Neuronal stem cell (in vitro differentiated cells): ENCODE results near the gene AP1S1. TPM values are rescaled to one million over a fixed set of nuclear protein-coding genes. Genes with fewer than 3 reads are reported as not detected.
"Not testable (repeated sequence)": the region's sequence is repeated elsewhere in the genome, so short reads cannot be mapped to it uniquely, and the experiment has no call there.

ENCODE experiments used
- DNase-seq: peaks from one replicate; pipeline ENCODE4 v3.0.0-alpha.2; 2013; ENCODE audit warnings: low spot score
- H2AFZ ChIP-seq: one replicate; pipeline ENCODE4 v1.6.1; 2013; ENCODE audit warnings: mild to moderate bottlenecking, low read length, inconsistent platforms
- H2AK5ac ChIP-seq: 2 replicates; pipeline ENCODE4 v1.6.1; 2013; ENCODE audit warnings: low read depth, mild to moderate bottlenecking, inconsistent platforms, low read length, moderate library complexity, mixed read lengths
- H2BK120ac ChIP-seq: 2 replicates; pipeline ENCODE4 v1.6.1; 2013; ENCODE audit warnings: low read depth, mild to moderate bottlenecking, inconsistent platforms, low read length, moderate library complexity, mixed read lengths
- H2BK12ac ChIP-seq: one replicate; pipeline ENCODE4 v1.6.1; 2013; ENCODE audit warnings: low read length, inconsistent platforms
- H2BK15ac ChIP-seq: 2 replicates; pipeline ENCODE4 v1.6.1; 2013; ENCODE audit warnings: mild to moderate bottlenecking, low read length, inconsistent platforms, mixed read lengths
- H2BK5ac ChIP-seq: one replicate; pipeline ENCODE4 v1.6.1; 2013; ENCODE audit warnings: inconsistent platforms, mild to moderate bottlenecking, low read length, moderate library complexity
- H3K14ac ChIP-seq: one replicate; pipeline ENCODE4 v1.6.1; 2013; ENCODE audit warnings: low read length, inconsistent platforms
- H3K18ac ChIP-seq: 2 replicates; pipeline ENCODE4 v1.6.1; 2013; ENCODE audit warnings: low read length, inconsistent platforms
- H3K23ac ChIP-seq: 2 replicates; pipeline ENCODE4 v1.6.1; 2013; ENCODE audit warnings: low read depth, mild to moderate bottlenecking, mixed read lengths, low read length, inconsistent platforms; ENCODE audit not compliant: poor library complexity
- H3K27ac ChIP-seq: replicated peaks from 3 replicates; pipeline ENCODE4 v1.5.1; 2013; ENCODE audit warnings: low read length, inconsistent platforms
- H3K27me3 ChIP-seq, 3 experiments: 2 replicates each; pipeline ENCODE4 v1.6.1; 2013; ENCODE audit warnings: low read length in 3 of 3, mild to moderate bottlenecking in 2 of 3, inconsistent platforms in 1 of 3, low read depth in 1 of 3, mixed read lengths in 1 of 3, moderate library complexity in 1 of 3; ENCODE audit not compliant: control insufficient read depth in 3 of 3, insufficient read depth in 3 of 3
- H3K36me3 ChIP-seq, 2 donors: replicated peaks in 1 of 2; 2 replicates each; pipeline ENCODE4 v1.6.1; 2013; ENCODE audit warnings: low read length in 2 of 2; ENCODE audit not compliant: control insufficient read depth in 2 of 2, insufficient read depth in 2 of 2
- H3K4ac ChIP-seq: 2 replicates; pipeline ENCODE4 v1.6.1; 2013; ENCODE audit warnings: inconsistent platforms, mild to moderate bottlenecking, low read length, moderate library complexity
- H3K4me1 ChIP-seq, 2 donors: 1 replicate in 1 of 2; 2 replicates in 1 of 2; pipeline ENCODE4 v1.6.1; 2013; ENCODE audit warnings: low read length in 2 of 2, low read depth in 1 of 2; ENCODE audit not compliant: control insufficient read depth in 2 of 2, insufficient read depth in 1 of 2
- H3K4me2 ChIP-seq: one replicate; pipeline ENCODE4 v1.6.1; 2013; ENCODE audit warnings: mild to moderate bottlenecking, low read length, inconsistent platforms; ENCODE audit not compliant: insufficient read depth, poor library complexity, severe bottlenecking
- H3K4me3 ChIP-seq, 2 donors: 2 replicates each; pipeline ENCODE4 v1.5.1; 2013; ENCODE audit warnings: low read length in 2 of 2, mild to moderate bottlenecking in 2 of 2, inconsistent platforms in 1 of 2, moderate library complexity in 1 of 2
- H3K79me1 ChIP-seq: one replicate; pipeline ENCODE4 v1.6.1; 2013; ENCODE audit warnings: low read depth, mild to moderate bottlenecking, inconsistent platforms, low read length, moderate library complexity
- H3K9ac ChIP-seq: one replicate; pipeline ENCODE4 v1.6.1; 2013; ENCODE audit warnings: mild to moderate bottlenecking, low read depth, low read length, inconsistent platforms; ENCODE audit not compliant: poor library complexity
- H3K9me3 ChIP-seq, 2 donors: replicated peaks in 1 of 2; 2 replicates each; pipeline versions ENCODE3 to v1.6.1; 2013; ENCODE audit warnings: low read length in 2 of 2, mild to moderate bottlenecking in 2 of 2, inconsistent platforms in 1 of 2, low read depth in 1 of 2, mixed read lengths in 1 of 2, moderate library complexity in 1 of 2; ENCODE audit not compliant: control insufficient read depth in 2 of 2, insufficient read depth in 1 of 2
- H4K8ac ChIP-seq: one replicate; pipeline ENCODE4 v1.6.1; 2013; ENCODE audit warnings: low read depth, mild to moderate bottlenecking, inconsistent platforms, low read length, moderate library complexity
- H4K91ac ChIP-seq: one replicate; pipeline ENCODE4 v1.6.1; 2013; ENCODE audit warnings: low read length, low read depth, mild to moderate bottlenecking, inconsistent platforms; ENCODE audit not compliant: poor library complexity
- WGBS, 2 donors: extraction: QIAGEN DNeasy Blood & Tissue Kit; methylation state at CpG; one replicate each; pipeline ENCODE4 v1.1.7; 2013; ENCODE audit warnings: missing lambda C conversion rate in 2 of 2, mixed read lengths in 1 of 2; ENCODE audit not compliant: insufficient read length in 2 of 2, insufficient replicate concordance in 1 of 2; ENCODE audit errors: extremely low coverage in 2 of 2; 5-methylcytosine and 5-hydroxymethylcytosine counted together
- polyA plus RNA-seq, 2 experiments: library from polyadenylated mRNA; stranded (reverse); fragments of 200-250 nt; gene quantifications; one replicate each; pipeline ENCODE4 v1.2.3, GENCODE V29; 2013

Gene AP1S1
- 50.8 TPM for polyA plus RNA-seq (2013, experiment 1 of 2)
- polyA plus RNA-seq (2013, experiment 2 of 2), result 51.6 TPM

DNA sequence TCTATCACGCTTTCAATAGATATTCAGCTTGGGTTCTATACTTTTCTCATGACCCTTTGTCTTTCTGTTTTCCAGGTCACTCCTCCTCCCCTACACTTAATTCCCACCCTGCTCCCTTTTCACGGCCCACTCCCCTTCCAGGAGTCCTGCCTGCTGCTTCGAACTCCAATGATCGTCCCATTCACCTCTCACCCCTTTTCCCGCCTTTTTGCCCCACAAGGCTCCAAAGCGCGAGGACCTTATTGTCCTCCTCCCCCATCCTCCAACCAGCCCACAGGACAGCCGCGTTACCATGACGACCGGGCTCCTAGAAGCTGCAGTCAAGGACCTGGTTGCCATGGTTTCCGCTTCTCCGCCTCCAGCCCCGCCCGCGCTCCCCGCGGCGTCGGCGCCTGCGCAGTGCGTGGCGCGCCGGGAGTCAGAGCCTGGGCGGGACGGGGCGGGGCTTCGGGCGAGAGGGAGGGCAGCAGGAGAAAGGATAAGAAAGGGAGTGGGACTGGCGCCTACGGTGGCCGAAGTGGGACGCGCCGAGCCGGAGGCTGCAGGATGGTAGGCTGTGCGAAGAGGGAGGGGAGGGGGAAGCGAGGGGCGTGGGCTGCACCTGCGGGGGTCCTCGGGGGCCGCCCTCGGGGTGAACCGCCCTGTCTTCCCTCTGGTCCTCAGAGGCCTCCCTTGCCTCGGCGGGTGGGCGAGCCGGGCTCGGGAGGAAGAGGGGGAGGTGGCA, at the start of gene AP1S1:
TSS of gene AP1S1 (plus strand) at position 508 of the 724 bp plus-strand sequence. CDS start at position 547, 39 bp downstream.
- Histone ChIP-seq H3K79me1 (no peaks in the 10 kb centered on the region), H3K27ac (no peak within 1 kb of the TSS), H2AFZ (peak within 1 kb of the TSS; percentile 96), H3K23ac (peak within 1 kb of the TSS; percentile 80), H2BK15ac (peak within 1 kb of the TSS; percentile 98), H3K4me2 (peak within 1 kb of the TSS; percentile 64), H4K91ac (no peak within 1 kb of the TSS), H4K8ac (no peak within 1 kb of the TSS), H3K9ac (peak within 1 kb of the TSS; percentile 94), H2AK5ac (peak within 1 kb of the TSS; percentile 54), H3K14ac (peak within 1 kb of the TSS; percentile 58), H2BK5ac (peak within 1 kb of the TSS; percentile 83), H3K27me3 (no peaks in the 10 kb centered on the region), H3K18ac (peak within 1 kb of the TSS; percentile 99), H2BK120ac (peak within 1 kb of the TSS; percentile 51), H3K4ac (no peak within 1 kb of the TSS), H3K36me3 (peaks cover 2 to 25% of the 10 kb centered on the region in 2 donors), H3K4me3 (peak within 1 kb of the TSS; percentile 88 to 90), H3K4me1 (peaks cover 8 to 9% of the 10 kb centered on the region in 2 donors), H2BK12ac (no peak within 1 kb of the TSS), H3K9me3 (no peaks in the 10 kb centered on the region)
- peak; percentile 100 for DNase-seq
- WGBS, 2 donors, result no CpG with 5 or more reads among the region's 51 CpGs

DNA sequence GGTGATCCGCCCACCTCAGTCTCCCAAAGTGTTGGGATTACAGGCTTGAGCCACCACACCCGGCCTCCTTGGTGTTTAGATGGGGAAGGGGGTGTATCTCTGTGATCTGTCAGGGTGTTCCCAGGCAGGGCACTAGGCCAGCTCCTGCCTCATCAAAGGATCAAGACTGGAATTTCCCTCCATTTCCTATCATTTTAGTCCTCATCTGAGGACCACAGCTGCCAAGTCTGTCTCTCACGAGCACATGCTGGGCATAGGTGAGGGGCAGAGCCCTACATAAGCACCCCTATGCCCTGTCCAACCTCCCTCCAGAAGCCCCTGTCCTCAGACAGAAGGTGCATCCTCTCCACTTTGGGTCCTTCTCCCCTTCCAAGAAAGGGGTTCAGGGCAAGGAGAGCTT, 49.5 kb upstream of the AP1S1 start:
- Histone ChIP-seq H2BK120ac (no peak overlapping the region), H2AFZ (no peak overlapping the region), H3K27ac (no peak overlapping the region), H3K9me3 (no peaks in the 10 kb centered on the region), H3K4me2 (no peak overlapping the region), H3K14ac (no peak overlapping the region), H3K4me1 (peaks cover 10 to 12% of the 10 kb centered on the region in 2 donors), H3K4me3 (no peak overlapping the region), H2BK12ac (no peak overlapping the region), H4K91ac (no peak overlapping the region), H3K9ac (no peak overlapping the region), H2BK5ac (no peak overlapping the region), H2BK15ac (no peak overlapping the region), H3K79me1 (no peaks in the 10 kb centered on the region), H4K8ac (no peak overlapping the region), H3K18ac (no peak overlapping the region), H3K27me3 (no peaks in the 10 kb centered on the region), H3K36me3 (no peaks in the 10 kb centered on the region), H3K23ac (no peak overlapping the region), H2AK5ac (no peak overlapping the region), H3K4ac (no peak overlapping the region)
- no CpG with 5 or more reads among the region's 3 CpGs for WGBS, 2 donors
- DNase-seq, result no peak

DNA sequence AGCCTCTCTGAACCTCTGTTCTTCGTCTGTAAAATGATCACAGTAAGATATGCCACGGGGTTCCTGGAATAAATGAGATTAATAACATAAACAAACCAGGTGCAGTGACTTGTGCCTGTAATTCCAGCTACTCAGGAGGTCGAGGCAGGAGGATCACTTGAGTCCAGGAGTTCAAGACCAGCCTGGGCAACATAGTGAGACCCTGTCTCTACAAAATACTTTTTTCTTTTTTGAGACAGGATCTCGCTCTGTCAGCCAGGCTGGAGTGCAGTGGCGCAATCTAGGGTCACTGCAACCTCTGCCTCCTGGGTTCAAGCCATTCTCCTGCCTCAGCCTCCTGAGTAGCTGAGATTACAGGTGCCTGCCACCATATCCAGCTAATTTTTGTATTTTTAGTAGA, 49.0 kb upstream of the AP1S1 start:
- H3K36me3 ChIP-seq, H3K14ac ChIP-seq, H2BK120ac ChIP-seq, H2BK15ac ChIP-seq, H3K9ac ChIP-seq, H4K91ac ChIP-seq, H3K9me3 ChIP-seq, H3K27ac ChIP-seq, H3K4ac ChIP-seq, H3K23ac ChIP-seq, H3K27me3 ChIP-seq, H2BK5ac ChIP-seq, H4K8ac ChIP-seq, H3K18ac ChIP-seq, H2BK12ac ChIP-seq, H3K4me2 ChIP-seq, H2AK5ac ChIP-seq, H3K79me1 ChIP-seq, DNase-seq, H2AFZ ChIP-seq, H3K4me3 ChIP-seq: not testable (repeated sequence)
- H3K4me1 ChIP-seq, result peaks cover 7 to 11% of the 10 kb centered on the region in 2 donors
- no CpG with 5 or more reads among the region's 5 CpGs for WGBS, 2 donors

DNA sequence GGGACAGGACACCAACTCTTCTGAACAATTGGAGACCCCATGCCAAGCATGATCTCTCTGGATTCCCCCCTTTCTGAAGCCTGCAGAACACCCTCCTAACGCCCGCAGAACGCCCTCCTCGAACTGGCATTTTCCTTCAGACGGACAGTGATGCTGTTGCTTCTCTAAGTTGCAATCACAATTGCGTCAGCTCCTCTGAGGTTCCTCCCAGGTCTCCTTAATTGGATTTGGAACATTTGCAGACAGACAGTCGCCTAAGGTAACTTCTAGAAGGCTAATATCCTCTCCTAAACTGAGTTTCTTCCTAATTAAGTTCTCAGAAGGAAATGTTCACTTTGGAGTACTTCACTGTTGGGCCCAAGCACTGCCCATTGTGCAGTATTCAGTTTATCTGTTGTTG, 47.9 kb upstream of the AP1S1 start:
- H2BK5ac ChIP-seq, result no peak overlapping the region
- H4K8ac ChIP-seq, result no peak overlapping the region
- H3K36me3 ChIP-seq, result no peaks in the 10 kb centered on the region
- H3K18ac ChIP-seq, result no peak overlapping the region
- no peaks in the 10 kb centered on the region for H3K27me3 ChIP-seq
- H2AK5ac ChIP-seq, result no peak overlapping the region
- peak overlapping the region; percentile 41 for H2BK12ac ChIP-seq
- no peak overlapping the region for H3K14ac ChIP-seq
- H3K4me1 ChIP-seq, result peaks cover 1 to 5% of the 10 kb centered on the region in 2 donors
- WGBS, 2 donors, result no CpG with 5 or more reads among the region's 7 CpGs
- H2BK120ac ChIP-seq, result no peak overlapping the region
- H2BK15ac ChIP-seq, result no peak overlapping the region
- no peak overlapping the region for H3K27ac ChIP-seq
- no peak overlapping the region for H3K9ac ChIP-seq
- DNase-seq, result no peak
- H3K9me3 ChIP-seq, result no peaks in the 10 kb centered on the region
- peak overlapping the region; percentile 95 for H3K4ac ChIP-seq
- H3K4me2 ChIP-seq, result no peak overlapping the region
- H3K79me1 ChIP-seq, result no peaks in the 10 kb centered on the region
- H3K4me3 ChIP-seq, result no peak overlapping the region
- no peak overlapping the region for H3K23ac ChIP-seq
- no peak overlapping the region for H4K91ac ChIP-seq
- no peak overlapping the region for H2AFZ ChIP-seq
